ENCODE results near the gene LNX1.

- no peak for TF ChIP-seq EZH2phosphoT487 (IDR thresholded peaks at IDR 0.05; ENCODE audit: insufficient read depth, low read depth)
- no peak for TF ChIP-seq EZH2 (IDR thresholded peaks at IDR 0.05; ENCODE audit: insufficient read depth, poor library complexity, severe bottlenecking)
These were observed 5.6 kb upstream of the LNX1 start for GRCh38 chr4:53596901-53597300.
